Activated CD8-positive, alpha-beta T cell treated with anti-CD3 and anti-CD28 coated beads, Interleukin-2, amount 10 ng/mL, durations not matched to agents 7 days and 5 days (primary cell): ENCODE measurements around the gene WDR48. TPM values are rescaled to one million over a fixed set of nuclear protein-coding genes. Genes with fewer than 3 reads are reported as not detected.
A peak's percentile ranks its signal among the peaks of the same experiment; 100 is the strongest.

Source experiments
- ATAC-seq: fragments of 150-1000 bp; cut with Tn5 transposase; one replicate; pipeline ENCODE4 v1.10.0; 2021; ENCODE audit warnings: moderate library complexity
- CTCF ChIA-PET: fragments of 350-600 bp; sonication (Branson Sonifier 250); formaldehyde crosslinking; loops from one replicate; lab custom pipeline; 2021; ENCODE audit warnings: antibody characterized with exemption; lab: Charles Lee
- POLR2A ChIA-PET: fragments of 350-600 bp; sonication (Branson Sonifier 250); formaldehyde crosslinking; loops from one replicate; lab custom pipeline; 2021; ENCODE audit warnings: antibody characterized with exemption; lab: Charles Lee
- DNase-seq: peaks from one replicate; pipeline ENCODE4 v3.0.0-alpha.2; 2020
- H3K27ac Mint-ChIP-seq: one replicate; pipeline ENCODE4 v1.8.0; 2021; ENCODE audit warnings: mild to moderate bottlenecking, mixed read lengths
- H3K27me3 Mint-ChIP-seq: one replicate; pipeline ENCODE4 v1.8.0; 2021; ENCODE audit warnings: low read depth, mixed read lengths
- H3K36me3 Mint-ChIP-seq: one replicate; pipeline ENCODE4 v1.8.0; 2021; ENCODE audit warnings: low read depth, mixed read lengths
- H3K4me1 Mint-ChIP-seq: one replicate; pipeline ENCODE4 v1.8.0; 2021; ENCODE audit warnings: low read depth, mixed read lengths
- H3K4me3 Mint-ChIP-seq: one replicate; pipeline ENCODE4 v1.8.0; 2021; ENCODE audit warnings: mild to moderate bottlenecking, mixed read lengths
- H3K9me3 Mint-ChIP-seq: one replicate; pipeline ENCODE4 v1.8.0; 2022; ENCODE audit warnings: mixed read lengths; ENCODE audit not compliant: insufficient read depth
- total RNA-seq, 2 experiments: library from RNA; stranded (reverse); gene quantifications; one replicate each; pipeline ENCODE4 v1.2.3, GENCODE V29; 2021

The WDR48 gene
- total RNA-seq, 2 experiments from 2014 or later, result 19.7 to 22.5 TPM

DNA sequence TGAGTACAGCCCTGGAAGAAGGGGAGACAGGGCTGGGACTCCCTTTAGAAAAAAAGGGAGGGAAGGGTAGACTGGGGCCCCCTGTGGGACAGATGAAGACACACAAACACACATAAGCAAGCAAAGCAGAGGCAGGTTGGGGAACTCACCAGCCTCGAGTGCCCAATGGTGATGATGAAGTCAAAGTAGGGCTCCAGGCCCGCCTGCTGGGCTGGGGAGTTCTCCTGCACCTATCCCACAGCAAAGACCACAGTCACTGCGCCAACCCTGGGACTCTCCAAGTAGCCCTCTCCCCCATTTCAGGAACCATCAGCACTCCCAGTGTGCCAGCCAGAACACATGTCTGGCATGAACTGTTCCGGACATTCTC lies 51.5 kb downstream of the WDR48 start:
- no peak for ATAC-seq

GRCh38 chr3:39103791-39104552 lies 52.2 kb downstream of the WDR48 start:
- ChIA-PET POLR2A (no interaction called here), CTCF (interaction anchor here (0.9 to 8.6 kb wide), 3 partner anchors 87 to 188 kb away, joined by 3 to 59 read pairs (median 16); no protein-coding TSS in a partner anchor)
- H3K4me3 Mint-ChIP-seq, result no peak overlapping the region
- ATAC-seq (no peak), DNase-seq (peak; percentile 16)
- H3K9me3 Mint-ChIP-seq, result no peaks in the 10 kb centered on the region
- H3K27ac Mint-ChIP-seq, result no peak overlapping the region
- H3K36me3 Mint-ChIP-seq, result no peaks in the 10 kb centered on the region
- peaks cover 41% of the 10 kb centered on the region for H3K4me1 Mint-ChIP-seq
- H3K27me3 Mint-ChIP-seq, result peaks cover 13% of the 10 kb centered on the region

More for the DNA sequence above, 51.5 kb downstream of the WDR48 start:
- Mint-ChIP-seq H3K27me3 (peaks cover 13% of the 10 kb centered on the region), H3K27ac (no peak overlapping the region), H3K4me1 (peaks cover 35% of the 10 kb centered on the region), H3K4me3 (no peak overlapping the region), H3K36me3 (no peaks in the 10 kb centered on the region), H3K9me3 (no peaks in the 10 kb centered on the region)
- POLR2A ChIA-PET, result interaction anchor here (0.6 kb wide), 1 partner anchor 191 kb away, joined by 4 read pairs; no protein-coding TSS in a partner anchor
- peak; percentile 23 for DNase-seq
- CTCF ChIA-PET, result interaction anchor here (8.6 kb wide), 1 partner anchor 185 kb away, joined by 59 read pairs; no protein-coding TSS in a partner anchor

- DNase-seq (no peak), ATAC-seq (no peak)
- Mint-ChIP-seq H3K27me3 (peaks cover 21% of the 10 kb centered on the region), H3K4me3 (no peak overlapping the region), H3K27ac (no peak overlapping the region), H3K4me1 (peaks cover 47% of the 10 kb centered on the region), H3K36me3 (no peaks in the 10 kb centered on the region), H3K9me3 (no peaks in the 10 kb centered on the region)
- CTCF ChIA-PET, result interaction anchor here (1.3 to 8.6 kb wide), 3 partner anchors 22 to 187 kb away, joined by 3 to 59 read pairs (median 16); no protein-coding TSS in a partner anchor
- POLR2A ChIA-PET, result interaction anchor here (0.7 kb wide), 1 partner anchor 58 kb away, joined by 4 read pairs; no protein-coding TSS in a partner anchor
These were observed 53.3 kb downstream of the WDR48 start for GRCh38 chr3:39104961-39105686.

- ChIA-PET CTCF (interaction anchor here (1.3 to 8.6 kb wide), 4 partner anchors 21 to 186 kb away, joined by 3 to 59 read pairs (median 10); no protein-coding TSS in a partner anchor), POLR2A (interaction anchor here (0.7 kb wide), 1 partner anchor 59 kb away, joined by 4 read pairs; no protein-coding TSS in a partner anchor)
- DNase-seq, result no peak
- Mint-ChIP-seq H3K36me3 (no peaks in the 10 kb centered on the region), H3K4me3 (peak overlapping the region; percentile 75), H3K9me3 (no peaks in the 10 kb centered on the region), H3K27ac (no peak overlapping the region), H3K27me3 (peaks cover 24% of the 10 kb centered on the region), H3K4me1 (peaks cover 47% of the 10 kb centered on the region)
- no peak for ATAC-seq
These were observed 53.9 kb downstream of the WDR48 start for GRCh38 chr3:39105687-39106063.

- DNase-seq, result no peak
- ChIA-PET CTCF (interaction anchor here (1.3 to 8.6 kb wide), 4 partner anchors 21 to 185 kb away, joined by 3 to 59 read pairs (median 10); no protein-coding TSS in a partner anchor), POLR2A (no interaction called here)
- H3K36me3 Mint-ChIP-seq, result no peaks in the 10 kb centered on the region
- peaks cover 44% of the 10 kb centered on the region for H3K4me1 Mint-ChIP-seq
- H3K9me3 Mint-ChIP-seq, result no peaks in the 10 kb centered on the region
- peak overlapping the region; percentile 28 for H3K27ac Mint-ChIP-seq
- ATAC-seq, result no peak
- peaks cover 24% of the 10 kb centered on the region for H3K27me3 Mint-ChIP-seq
- peak overlapping the region; percentile 75 for H3K4me3 Mint-ChIP-seq
These were observed 54.5 kb downstream of the WDR48 start for GRCh38 chr3:39106281-39106811.

DNA sequence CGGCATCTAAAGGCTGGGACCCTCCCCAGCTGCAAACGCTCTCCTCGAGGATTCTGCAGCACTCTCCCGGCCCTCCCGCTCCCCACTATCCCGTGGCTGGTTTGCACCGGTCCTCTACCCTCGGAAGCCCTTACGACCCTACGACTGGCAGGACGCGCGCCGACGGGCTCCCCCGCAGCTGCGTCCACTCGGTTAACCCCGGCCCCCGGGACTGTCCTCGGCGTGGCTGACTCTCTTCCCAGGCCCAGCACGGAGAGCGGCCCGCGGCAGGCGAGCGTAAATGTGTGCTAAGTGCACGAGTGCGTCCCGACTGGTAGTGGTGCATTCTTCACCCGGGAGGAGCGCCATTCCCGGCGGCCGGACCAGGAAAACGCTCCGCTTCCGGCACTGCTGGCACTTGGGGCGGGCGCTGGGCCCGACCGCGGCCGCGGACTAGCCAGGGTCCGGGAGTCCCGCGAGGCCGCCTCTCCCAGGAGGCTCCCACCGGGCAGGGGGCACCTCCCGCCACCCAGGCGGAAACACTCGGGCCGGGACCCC lies 55.1 kb downstream of the WDR48 start:
- Mint-ChIP-seq H3K27ac (peak overlapping the region; percentile 28), H3K4me3 (peak overlapping the region; percentile 75), H3K27me3 (peaks cover 27% of the 10 kb centered on the region), H3K9me3 (no peaks in the 10 kb centered on the region), H3K4me1 (peaks cover 44% of the 10 kb centered on the region), H3K36me3 (no peaks in the 10 kb centered on the region)
- ATAC-seq (peak; percentile 20), DNase-seq (no peak)
- CTCF ChIA-PET, result interaction anchor here (1.3 to 8.6 kb wide), 4 partner anchors 83 to 185 kb away, joined by 5 to 59 read pairs (median 16); no protein-coding TSS in a partner anchor
- POLR2A ChIA-PET, result interaction anchor here (1.3 kb wide), 1 partner anchor 41 kb away, joined by 3 read pairs; no protein-coding TSS in a partner anchor

DNA sequence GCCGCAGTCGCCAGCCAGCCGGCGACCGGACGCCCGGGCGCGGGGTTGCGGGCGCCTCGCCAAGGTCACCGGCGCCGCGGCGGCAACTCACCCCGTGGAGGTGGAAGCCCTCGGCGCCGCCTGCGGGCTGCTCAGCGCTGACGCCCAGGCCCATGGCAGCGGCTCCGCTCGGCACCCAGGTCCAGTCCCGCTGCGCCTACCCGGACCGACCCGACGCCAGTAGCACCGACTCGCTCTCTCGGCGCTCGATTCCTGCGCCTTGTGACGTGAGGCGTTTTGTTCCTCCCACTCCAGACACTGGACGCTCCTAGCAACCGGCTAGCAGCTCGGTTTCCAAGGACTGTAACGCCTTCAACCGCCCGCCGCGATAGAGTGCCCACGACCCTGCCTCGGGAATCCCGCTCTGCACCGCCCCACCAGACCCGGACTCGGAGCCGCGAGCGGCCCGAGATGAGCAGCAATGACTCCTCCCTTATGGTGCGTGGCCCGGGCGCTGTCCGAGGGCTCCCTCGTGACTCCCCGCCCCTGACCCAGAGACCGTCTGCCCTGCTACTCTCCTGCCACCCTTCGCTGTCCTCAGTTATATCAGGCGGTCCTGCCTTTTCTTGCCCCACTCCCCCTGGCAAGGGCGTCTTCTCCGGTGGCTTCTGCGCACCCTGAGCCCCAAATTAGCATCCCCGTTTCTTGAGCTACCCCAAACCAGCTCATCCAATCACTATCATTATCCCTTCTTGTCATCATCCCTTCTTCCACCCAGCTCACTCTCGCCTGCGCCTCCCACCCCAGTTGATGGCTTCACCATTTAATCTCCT lies 55.8 kb downstream of the WDR48 start, which contains the start of the genes GORASP1 and TTC21A:
GORASP1 (minus strand) TSS at position 240 of the 812 bp plus-strand sequence; CDS start at position 154, 86 bp downstream.
TTC21A (plus strand) TSS at position 293 of the 812 bp plus-strand sequence; CDS start at position 451, 158 bp downstream.
- Mint-ChIP-seq H3K4me1 (peaks cover 40% of the 10 kb centered on the region), H3K27ac (peak within 1 kb of the TSS; percentile 81), H3K36me3 (no peaks in the 10 kb centered on the region), H3K4me3 (peak within 1 kb of the TSS; percentile 88), H3K27me3 (peaks cover 32% of the 10 kb centered on the region), H3K9me3 (no peaks in the 10 kb centered on the region)
- POLR2A ChIA-PET, result interaction anchor here (0.7 to 1.4 kb wide), 5 partner anchors 10 to 277 kb away, joined by 3 to 5 read pairs (median 3); no protein-coding TSS in a partner anchor
- ATAC-seq (peak; percentile 70), DNase-seq (peak; percentile 72)
- CTCF ChIA-PET, result interaction anchor here (0.6 to 8.6 kb wide), 9 partner anchors 12 to 184 kb away, joined by 3 to 59 read pairs (median 3); partner anchors contain the start of genes SCN11A and WDR48

GRCh38 chr3:39108200-39108710 lies 56.4 kb downstream of the WDR48 start:
- Mint-ChIP-seq H3K27ac (peak overlapping the region; percentile 81), H3K27me3 (peaks cover 35% of the 10 kb centered on the region), H3K4me3 (peak overlapping the region; percentile 88), H3K36me3 (no peaks in the 10 kb centered on the region), H3K4me1 (peaks cover 40% of the 10 kb centered on the region), H3K9me3 (no peaks in the 10 kb centered on the region)
- DNase-seq, result peak; percentile 76
- CTCF ChIA-PET, result interaction anchor here (0.6 to 8.6 kb wide), 10 partner anchors 11 to 184 kb away, joined by 3 to 59 read pairs (median 3); partner anchors contain the start of genes SCN11A and WDR48
- POLR2A ChIA-PET, result interaction anchor here (0.7 to 1.4 kb wide), 6 partner anchors 10 to 276 kb away, joined by 3 to 5 read pairs (median 3); no protein-coding TSS in a partner anchor
- ATAC-seq, result peak; percentile 64

- Mint-ChIP-seq H3K27ac (peak overlapping the region; percentile 81), H3K27me3 (peaks cover 35% of the 10 kb centered on the region), H3K4me3 (no peak overlapping the region), H3K36me3 (no peaks in the 10 kb centered on the region), H3K4me1 (peaks cover 40% of the 10 kb centered on the region), H3K9me3 (no peaks in the 10 kb centered on the region)
- ATAC-seq (no peak), DNase-seq (no peak)
- CTCF ChIA-PET, result interaction anchor here (1.0 to 8.6 kb wide), 5 partner anchors 11 to 183 kb away, joined by 3 to 59 read pairs (median 7); no protein-coding TSS in a partner anchor
- POLR2A ChIA-PET, result interaction anchor here (1.2 to 1.4 kb wide), 4 partner anchors 19 to 57 kb away, joined by 3 to 5 read pairs (median 4); no protein-coding TSS in a partner anchor
These were observed 57.3 kb downstream of the WDR48 start for GRCh38 chr3:39109086-39109485.
